ENCODE measurements around the gene SMYD2.

The SMYD2 gene

DNA sequence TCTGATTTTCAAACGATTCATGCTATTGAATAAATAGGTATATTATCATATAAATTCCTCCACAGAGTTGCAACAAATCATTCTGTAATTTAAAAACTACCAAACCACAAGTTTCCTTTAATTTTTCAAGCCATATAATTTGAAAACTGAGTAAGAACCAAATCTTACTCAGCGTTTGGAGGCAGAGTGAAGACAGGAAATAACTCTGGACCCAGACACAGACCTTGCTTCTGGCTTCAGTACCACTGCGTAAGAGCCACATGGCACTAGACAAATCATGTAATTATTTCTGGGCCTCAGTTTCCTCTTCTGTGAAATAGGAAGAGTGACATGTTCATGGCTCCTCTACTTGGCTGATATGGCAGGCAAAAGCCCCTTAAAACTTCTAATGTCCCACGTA, 82.4 kb downstream of the SMYD2 start:
- no peak for DNase-seq

DNA sequence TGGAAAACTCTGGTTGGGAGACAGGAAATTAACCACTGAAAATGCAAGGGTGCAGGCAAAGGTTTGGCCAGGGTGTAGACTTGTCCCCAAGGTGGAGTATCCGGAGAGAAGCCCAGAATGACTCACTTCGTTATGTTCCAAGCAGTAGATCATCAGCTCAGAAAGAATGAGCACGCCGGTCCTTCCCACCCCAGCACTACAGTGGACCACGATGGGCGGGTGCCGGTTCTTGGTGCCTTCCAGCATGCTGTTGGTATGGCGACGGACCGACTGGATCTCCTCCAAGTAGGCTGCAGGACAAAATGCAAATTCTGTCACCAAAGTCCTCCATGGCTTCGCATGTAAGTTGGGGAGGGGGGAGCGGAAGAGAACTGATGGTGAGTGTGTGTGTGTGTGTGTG, 83.4 kb downstream of the SMYD2 start:
- no peak for DNase-seq

DNA sequence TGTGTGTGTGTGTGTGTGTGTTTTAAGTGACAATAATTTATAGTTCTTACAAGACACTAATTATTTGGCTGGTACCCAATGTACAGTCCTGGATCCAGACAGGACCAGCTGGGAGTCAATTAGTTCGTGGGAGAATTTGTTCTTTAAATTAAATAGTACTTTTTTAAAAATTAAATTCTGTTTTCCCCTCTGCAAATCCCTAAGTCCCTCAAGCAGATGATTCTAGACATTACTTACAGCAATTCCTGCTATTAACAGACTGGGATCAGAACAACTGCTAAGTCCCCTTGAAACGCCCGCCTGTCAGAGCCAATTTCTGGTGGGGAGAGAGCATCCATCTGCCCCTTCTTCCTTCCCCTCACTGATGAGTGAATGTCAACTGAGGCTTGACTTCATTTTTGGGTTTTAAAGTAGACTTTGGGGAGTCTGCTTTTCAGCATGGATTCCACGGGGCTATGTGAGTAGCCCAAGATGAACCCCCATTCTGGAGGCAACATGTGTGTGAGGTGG, 83.9 kb downstream of the SMYD2 start:
- DNase-seq = no peak

DNA sequence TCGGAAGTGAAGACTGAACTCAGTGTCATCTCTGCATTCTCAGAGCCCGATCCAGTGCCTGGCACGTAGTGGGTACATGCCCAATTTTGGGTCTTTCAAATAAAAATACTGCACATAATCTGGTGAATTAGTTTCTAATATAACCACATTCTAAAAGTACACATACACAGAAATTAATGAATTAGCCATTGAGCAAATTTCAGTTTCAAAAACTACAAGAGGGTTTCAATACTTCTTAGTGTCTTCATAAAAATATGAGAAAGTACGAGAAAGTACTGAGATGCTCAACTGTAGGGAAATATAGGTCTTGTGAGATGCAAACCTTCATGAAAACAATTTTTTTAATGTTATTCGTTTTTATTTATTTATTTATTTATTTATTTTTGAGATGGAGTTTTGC, 86.9 kb downstream of the SMYD2 start:
- DNase-seq = no peak

DNA sequence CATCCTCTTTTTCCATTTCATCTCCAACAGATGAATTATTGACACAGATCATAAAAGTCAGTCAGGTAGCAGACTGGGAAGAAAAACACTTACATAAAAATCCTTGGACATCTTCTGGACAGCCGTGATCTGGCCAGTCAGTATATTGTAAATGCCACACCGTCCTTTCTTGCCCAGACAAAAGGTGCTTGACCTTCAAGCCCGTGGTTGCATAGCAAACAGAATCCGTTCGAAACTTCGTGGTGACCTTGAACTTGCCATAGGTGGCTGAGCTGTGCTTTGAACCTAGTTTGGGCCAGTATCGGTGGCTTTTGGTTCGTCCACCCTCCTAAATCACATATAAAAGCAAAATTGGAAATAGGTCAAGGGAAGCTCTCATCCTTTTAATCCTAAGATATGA, 88.4 kb downstream of the SMYD2 start:
- no peak for DNase-seq

DNA sequence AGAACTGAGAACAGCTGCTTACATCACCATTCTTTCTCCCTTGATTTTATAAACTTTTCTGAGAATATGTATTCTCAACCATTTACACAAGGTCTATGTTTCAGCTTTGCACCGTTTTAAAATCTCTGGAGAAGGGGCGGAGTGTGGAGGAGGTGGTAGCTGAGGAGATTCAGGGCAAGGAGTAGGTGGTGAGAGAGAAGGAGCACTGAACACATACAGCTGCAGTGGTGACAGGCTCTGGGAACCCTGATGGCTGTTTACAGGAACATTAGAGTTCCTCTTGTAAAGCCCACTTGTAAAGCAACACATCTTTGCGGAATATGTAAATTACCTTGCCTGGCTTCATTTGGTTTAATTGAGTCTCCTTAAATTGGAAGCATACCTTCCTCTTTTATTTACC, 89.7 kb downstream of the SMYD2 start:
- no peak for DNase-seq

DNA sequence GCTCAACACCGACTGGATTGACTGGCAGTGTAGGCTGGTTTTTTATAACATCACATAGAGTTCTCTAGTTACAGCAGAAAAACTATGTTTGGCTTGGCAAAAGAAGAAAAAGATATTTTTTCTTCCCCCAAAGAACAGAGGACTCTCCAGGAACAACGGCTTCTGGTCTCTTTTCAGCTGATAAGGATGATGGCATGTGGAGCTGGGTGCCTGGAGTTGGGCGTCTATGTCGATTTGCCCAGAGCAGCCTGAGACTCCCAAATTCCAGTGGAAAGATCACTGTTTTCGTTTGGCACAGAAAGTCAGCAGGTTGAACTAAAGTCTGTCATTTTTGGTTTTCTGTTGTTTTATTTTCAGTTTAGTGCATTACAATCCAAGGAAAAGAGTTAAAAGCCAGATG, 91.1 kb downstream of the SMYD2 start:
- DNase-seq = no peak

DNA sequence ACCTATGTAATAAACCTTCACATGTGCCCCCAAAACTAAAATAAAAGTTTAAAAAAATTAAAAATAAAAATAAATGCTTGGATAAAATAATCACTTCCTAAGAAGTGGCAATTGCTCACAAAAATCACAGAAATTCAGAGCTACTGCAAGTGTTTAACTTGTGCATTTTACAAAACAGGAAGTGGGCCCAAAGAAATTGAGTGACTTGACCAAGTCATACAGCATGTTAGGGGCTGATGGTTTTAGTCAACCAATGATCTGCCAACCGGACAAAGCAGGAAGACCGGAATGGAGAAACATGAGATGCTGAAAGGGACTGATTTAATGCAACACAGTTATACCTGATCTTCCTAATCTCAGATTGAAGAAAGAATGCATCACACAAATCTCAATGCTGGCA, 96.5 kb downstream of the SMYD2 start:
- DNase-seq = no peak

DNA sequence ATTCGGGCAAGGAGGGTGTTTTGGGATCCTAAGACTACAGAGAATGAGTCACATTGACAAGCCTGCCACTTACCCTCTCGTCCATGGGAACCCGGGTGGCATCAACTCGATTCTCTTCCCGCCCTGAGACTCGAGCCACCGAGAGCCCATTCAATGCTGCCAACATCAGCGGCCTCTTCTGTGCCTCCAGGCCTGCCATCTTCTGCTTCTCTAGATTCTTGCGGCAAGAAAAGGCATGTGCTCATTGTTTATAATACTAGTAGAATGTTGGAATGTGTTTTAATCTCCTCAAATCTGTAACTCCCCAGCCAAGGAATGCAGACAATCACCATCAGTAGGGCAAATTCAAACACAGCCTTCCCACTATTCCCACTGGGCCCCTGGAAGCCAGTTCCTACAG, 96.9 kb downstream of the SMYD2 start:
- no peak for DNase-seq

DNA sequence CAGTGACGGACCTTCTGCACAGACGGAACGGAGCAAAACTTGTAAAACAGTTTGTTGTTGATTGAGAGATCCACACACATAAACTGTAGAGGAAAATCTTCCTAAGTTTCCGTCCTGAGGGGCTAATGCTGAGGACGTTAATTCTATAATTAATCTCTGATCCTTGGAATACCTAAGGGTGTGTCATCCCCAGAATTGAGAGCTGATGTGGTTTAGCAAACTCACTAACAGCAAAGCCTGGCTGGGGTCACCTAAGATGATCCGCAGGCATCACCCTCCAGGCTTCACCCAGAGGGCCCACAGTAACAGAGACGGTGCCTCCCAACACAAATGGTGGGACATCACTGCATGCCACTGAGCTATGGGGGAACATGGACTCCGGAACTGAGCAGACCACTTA, 97.5 kb downstream of the SMYD2 start:
- DNase-seq = no peak

DNA sequence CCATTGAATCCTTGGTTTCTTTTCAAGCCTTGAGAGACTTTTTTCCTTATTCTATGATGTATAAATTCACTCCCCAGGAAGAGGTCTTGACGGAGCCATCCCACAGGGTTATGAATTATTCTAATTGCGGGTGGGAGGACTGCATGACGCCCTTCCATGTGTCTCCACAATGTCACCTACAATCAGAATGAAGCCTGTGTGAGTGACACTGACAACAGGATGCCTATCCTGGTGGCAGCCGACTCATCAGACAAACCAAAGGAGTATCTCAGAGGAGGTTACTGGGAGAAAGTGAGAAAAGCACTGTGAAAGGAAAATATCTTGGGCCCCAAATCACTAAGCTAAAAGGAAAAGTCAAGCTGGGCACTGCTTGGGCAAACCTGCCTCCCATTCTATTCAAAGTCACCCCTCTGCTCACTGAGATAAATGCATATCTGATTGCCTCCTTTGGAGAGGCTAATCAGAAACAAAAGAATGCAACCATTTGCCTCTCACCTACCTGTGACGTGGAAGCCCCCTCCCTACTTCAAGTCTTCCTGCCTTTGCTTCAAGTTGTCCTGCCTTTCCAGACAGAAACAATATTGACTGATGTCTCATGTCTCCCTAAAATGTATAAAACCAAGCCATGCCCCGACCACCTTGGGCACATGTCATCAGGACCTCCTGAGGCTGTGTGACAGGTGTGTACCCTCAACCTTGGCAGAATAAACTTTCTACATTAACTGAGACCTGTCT, 98.4 kb downstream of the SMYD2 start:
- no peak for DNase-seq

DNA sequence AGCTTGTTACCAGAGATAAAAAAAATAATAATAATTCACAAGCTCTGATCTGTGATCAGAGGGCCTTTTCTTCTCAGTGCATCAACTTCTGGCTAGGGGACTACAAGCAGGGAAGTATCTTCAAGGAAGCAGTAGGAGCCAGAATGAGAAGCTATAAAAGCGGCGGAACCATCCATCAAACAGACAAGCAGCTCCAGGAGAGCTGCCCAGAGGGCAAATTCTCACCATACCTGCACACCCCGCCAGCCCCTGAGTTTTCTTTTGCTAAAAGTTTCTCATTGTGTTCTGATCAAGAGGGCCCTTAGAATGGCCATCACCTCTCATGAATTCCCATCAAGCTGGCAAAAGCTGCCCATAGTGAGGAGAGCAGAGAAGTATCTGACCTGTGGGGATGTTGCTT, 99.4 kb downstream of the SMYD2 start:
- DNase-seq = no peak

DNA sequence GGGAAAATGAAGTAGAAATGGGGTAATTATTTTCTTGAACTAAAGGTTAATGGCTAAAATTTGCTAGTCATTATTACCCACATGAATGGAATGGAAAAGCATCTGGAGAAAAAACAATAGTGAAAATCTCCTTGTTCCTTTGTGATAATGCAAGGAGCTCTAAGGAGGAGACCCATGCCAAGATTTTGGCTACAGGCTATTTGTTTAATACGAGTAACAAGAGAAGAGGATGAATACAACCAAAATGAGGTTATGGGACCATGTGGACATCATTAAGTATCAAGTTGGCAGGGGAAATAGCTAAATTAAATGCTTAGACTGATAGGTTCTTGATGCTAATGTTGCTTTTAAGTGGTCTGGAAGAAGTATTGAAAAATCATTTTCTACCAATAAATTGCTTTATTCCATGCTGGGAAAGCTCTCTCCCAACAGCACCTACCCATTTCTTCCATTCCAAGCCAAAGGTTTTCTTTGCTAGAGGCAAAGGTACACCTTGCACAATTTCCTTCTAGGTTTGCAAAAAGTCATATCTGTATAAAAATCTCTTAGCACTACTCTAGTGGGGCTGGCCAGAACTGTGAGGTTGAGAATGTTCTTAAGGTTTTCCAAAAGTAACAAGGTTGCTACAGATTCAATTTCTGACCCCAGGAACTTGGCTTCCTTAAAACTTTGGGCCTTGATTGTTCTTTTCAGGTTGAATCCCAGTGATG, 100.2 kb downstream of the SMYD2 start:
- no peak for DNase-seq

DNA sequence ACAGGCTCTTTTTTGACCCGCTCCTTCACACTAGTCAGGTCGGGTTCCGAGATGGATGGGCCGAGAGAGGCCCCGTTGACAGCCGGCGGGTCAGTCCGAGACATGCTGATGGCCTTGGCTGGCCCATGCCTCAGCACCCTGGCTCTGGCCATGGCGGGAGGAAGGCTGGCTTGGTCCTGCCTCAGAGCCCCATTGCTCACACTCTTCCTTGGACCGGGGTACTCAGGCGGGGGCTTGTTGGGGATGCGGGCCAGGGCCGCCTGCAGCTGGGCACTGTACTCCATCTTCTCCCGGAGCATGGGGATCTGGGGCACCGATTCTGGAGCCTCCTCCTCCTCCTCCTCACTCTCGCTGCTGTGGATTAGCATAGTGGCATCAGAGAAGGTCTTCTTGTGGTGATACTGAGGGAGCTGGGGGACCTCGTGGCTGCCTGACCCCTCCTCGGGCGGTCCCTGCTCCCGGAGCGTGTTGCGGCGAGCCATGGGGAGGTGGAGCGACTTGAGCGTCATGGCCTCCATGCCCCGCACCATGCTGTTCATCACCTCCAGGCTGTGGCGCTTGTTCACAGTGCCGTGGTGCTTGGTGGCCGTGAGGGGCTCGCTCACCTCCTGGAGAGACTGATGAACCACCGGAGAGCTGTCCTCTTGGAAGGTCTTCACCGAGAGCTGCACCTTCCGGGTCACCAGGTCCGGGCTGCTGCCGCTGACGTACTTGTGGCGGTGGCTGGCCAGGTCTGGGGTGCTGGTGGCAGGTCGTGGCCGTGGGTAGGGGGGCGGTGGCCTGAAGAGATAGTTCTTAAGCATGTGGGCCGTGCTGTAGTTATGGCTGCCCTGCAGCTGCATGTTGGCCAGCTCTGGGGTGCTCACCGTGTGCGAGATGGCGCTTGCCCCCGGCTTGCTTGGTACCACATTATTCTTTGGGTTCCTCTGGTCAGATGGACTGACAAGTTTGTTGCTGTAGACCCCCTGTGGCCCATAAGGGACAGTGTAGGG, 102.7 kb downstream of the SMYD2 start:
- DNase-seq = no peak

DNA sequence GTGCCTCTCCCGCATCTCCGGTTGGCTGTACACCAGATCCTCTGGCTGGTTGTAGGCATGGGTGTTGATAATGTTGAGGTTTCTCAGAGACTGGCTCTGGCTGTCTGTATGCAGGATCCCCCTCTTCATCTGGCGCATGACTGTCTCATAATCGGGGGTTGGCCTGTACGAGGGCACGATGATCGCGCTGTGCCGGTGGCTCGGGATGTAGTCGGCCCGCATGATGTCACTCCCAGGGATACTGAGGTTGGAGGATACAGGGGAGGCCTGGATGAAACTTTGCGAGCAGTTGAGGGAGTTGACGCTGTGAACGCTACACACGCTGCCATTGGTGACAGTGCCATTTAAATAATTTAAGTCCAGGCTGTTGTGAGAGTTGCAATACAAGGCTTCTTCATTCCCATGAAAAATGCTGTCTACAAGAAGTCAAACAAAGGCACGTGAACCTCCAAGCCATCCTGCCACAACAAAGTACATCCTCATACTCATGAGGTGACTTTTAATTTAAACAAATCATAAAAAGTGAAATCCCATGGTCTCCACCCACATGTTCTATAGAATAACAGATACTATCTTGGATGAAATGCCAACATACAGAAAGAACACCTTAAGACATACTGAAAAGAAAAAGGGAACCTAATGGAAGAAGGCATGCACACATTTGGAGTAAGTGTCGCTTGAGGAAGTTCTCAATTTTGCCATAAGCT, 103.6 kb downstream of the SMYD2 start:
- DNase-seq = no peak

DNA sequence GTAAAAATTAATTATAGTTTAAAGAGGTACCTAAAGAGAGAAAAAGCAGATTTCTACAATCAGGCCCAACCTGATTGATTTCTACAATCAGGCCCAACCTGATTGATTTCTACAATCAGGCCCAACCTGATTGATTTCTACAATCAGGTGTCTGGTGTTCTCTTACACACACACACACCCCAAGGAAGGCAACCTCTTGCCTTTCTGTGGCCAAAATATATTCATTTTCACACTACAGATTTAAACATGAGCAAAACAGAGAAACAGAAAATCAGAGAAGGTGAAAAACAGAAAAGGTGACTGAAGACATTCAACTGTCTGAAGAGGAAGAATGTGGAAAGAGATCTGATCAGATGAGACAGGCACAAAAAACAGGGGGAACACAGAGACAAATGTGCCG, 104.5 kb downstream of the SMYD2 start:
- DNase-seq = no peak

DNA sequence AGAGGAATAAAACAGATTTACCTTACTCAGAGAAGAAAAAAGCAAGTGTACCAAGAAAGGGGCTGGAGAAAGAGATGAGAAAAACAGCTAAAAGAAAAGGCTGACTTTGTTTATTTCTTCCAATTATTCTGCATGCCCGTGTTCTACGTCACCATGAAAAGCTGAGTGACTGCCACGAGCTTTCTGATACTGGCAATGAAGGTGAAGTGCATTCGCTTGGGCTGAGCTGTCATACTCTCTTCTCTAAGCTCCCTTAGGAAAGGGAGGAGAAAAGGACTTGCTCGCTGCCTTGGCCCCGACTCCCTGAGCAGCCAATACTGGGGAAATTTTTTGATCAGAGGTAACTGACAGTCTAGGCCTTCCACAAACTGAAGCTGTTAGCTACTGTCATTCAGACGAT, 105.4 kb downstream of the SMYD2 start:
- no peak for DNase-seq

Data from NCI-H1436 treated with DMSO at 0.1 percent for 48 hours (cell line).